K562 (cell line): ENCODE measurements around the gene SCARB2. TPM values are rescaled to one million over a fixed set of nuclear protein-coding genes. Genes with fewer than 3 reads are reported as not detected.

ENCODE experiments used
- ARID3A ChIP-seq: IDR thresholded peaks from 2 replicates; pipeline ENCODE4 v1.6.1; 2012; ENCODE audit warnings: low read depth, low read length, improper control_type of control experiment, borderline replicate concordance
- BCLAF1 ChIP-seq, 2 experiments: fragments of 450-650 bp in 1 of 2; IDR thresholded peaks; 2 replicates each; pipeline ENCODE4 v1.6.1; 2011 to 2017; ENCODE audit warnings: low read depth in 2 of 2, antibody characterized with exemption in 1 of 2, borderline replicate concordance in 1 of 2, low read length in 1 of 2, mild to moderate bottlenecking in 1 of 2, mixed read lengths in 1 of 2; ENCODE audit not compliant: control insufficient read depth in 1 of 2
- DACH1 ChIP-seq: fragments of 450-650 bp; IDR thresholded peaks from 2 replicates; pipeline ENCODE4 v1.6.1; 2018; ENCODE audit not compliant: partially characterized antibody
- ERF ChIP-seq: fragments of 450-650 bp; formaldehyde crosslinking; IDR thresholded peaks from 2 replicates; pipeline ENCODE4 v1.4.0; 2020; ENCODE audit warnings: mild to moderate bottlenecking, mixed read lengths
- EWSR1 ChIP-seq: fragments of 450-650 bp; IDR thresholded peaks from 2 replicates; pipeline ENCODE4 v1.6.1; 2018; ENCODE audit warnings: borderline replicate concordance, mild to moderate bottlenecking, low read depth, moderate library complexity; ENCODE audit not compliant: partially characterized antibody
- MBD2 ChIP-seq: sonication (generic); IDR thresholded peaks from 2 replicates; pipeline ENCODE4 v1.6.1; 2016; ENCODE audit warnings: low read depth, borderline replicate concordance
- ZNF165 ChIP-seq: fragments of 250-450 bp; sonication (Bioruptor Pico); IDR thresholded peaks from 2 replicates; pipeline ENCODE4 v1.4.0; 2020; ENCODE audit warnings: borderline replicate concordance
- ZNF407 ChIP-seq: fragments of 450-650 bp; IDR thresholded peaks from 2 replicates; pipeline ENCODE4 v1.6.1; 2016; ENCODE audit warnings: low read depth
- ZNF436 ChIP-seq: fragments of 250-450, 450-650 bp; sonication (Bioruptor Pico); formaldehyde crosslinking; IDR thresholded peaks from 2 replicates; pipeline ENCODE4 v1.7.0; 2020; ENCODE audit warnings: mild to moderate bottlenecking
- polyA plus RNA-seq, 8 experiments: library from polyadenylated mRNA; depleted of rRNA in 4 of 8; stranded (reverse) in 5 of 8; unstranded in 3 of 8; fragments of >200 nt; fragmentation: Nextera tagmentation in 2 of 8; fragmentation: Illumina TruSeq in 1 of 8; extraction: Ambion mirVana in 2 of 8; extraction: Trizol in 1 of 8; gene quantifications; 2 replicates each; pipeline versions ENCODE4 v1.2.1 to v1.2.3, GENCODE V29; 2011 to 2014; ENCODE audit warnings: inconsistent platforms in 1 of 8, missing spikeins in 1 of 8
- total RNA-seq, 7 experiments: library from RNA; depleted of rRNA in 6 of 7; stranded (reverse); fragments of >200 nt in 6 of 7; fragmentation: Illumina TruSeq in 2 of 7; extraction: Trizol in 2 of 7; gene quantifications; 2 replicates each; pipeline versions ENCODE4 v1.2.1 to v1.2.3, GENCODE V29; 2011 to 2021; ENCODE audit warnings: low replicate concordance in 1 of 7

The SCARB2 gene
- total and polyA plus RNA-seq, 9 of the 15 experiments (the other 6 are each of a cell fraction or from before 2014, with no cell fraction given), result 6.1 to 25.8 (median 17.8) TPM

- TF ChIP-seq EWSR1 (no peak), ARID3A (no peak), ZNF165 (CRISPR knock-in tag) (no peak), MBD2 (no peak), DACH1 (no peak), ZNF436 (CRISPR knock-in tag) (no peak), ZNF407 (no peak), ERF (CRISPR knock-in tag) (no peak), BCLAF1 (IDR thresholded peaks at IDR 0.05; ENCODE audit: borderline replicate concordance in 1 of 2, control insufficient read depth in 1 of 2, low read depth in 2 of 2, low read length in 1 of 2) (no peak)
Measured at GRCh38 chr4:76197031-76197743, 16.4 kb downstream of the SCARB2 start (continued).
